SU-DHL-6 (cell line): ENCODE results near the gene PDE4D.

Experiments
- H2AFZ ChIP-seq: fragments of 200-600 bp; sonication (generic); 2 replicates; pipeline ENCODE4 v1.6.1; 2014; ENCODE audit warnings: low read depth, mild to moderate bottlenecking, moderate library complexity, mixed read lengths, antibody characterized with exemption, low read length; ENCODE audit not compliant: severe bottlenecking
- H3F3A ChIP-seq: fragments of 200-600 bp; shearing (Covaris generic); 2 replicates; pipeline ENCODE4 v1.6.0; 2016; ENCODE audit warnings: antibody characterized with exemption, mild to moderate bottlenecking; ENCODE audit not compliant: insufficient read depth
- H3K27ac ChIP-seq: fragments of 200-600 bp; sonication (generic); 2 replicates; pipeline ENCODE4 v1.5.1; 2016; ENCODE audit warnings: low read depth, mild to moderate bottlenecking, low read length, moderate library complexity, mixed read lengths
- H3K27me3 ChIP-seq: fragments of 200-600 bp; sonication (generic), shearing (Covaris generic); 2 replicates; pipeline ENCODE4 v1.6.0; 2014; ENCODE audit warnings: mild to moderate bottlenecking, low read length
- H3K36me3 ChIP-seq: fragments of 200-600 bp; sonication (generic); 2 replicates; pipeline ENCODE4 v1.6.1; 2014; ENCODE audit warnings: mild to moderate bottlenecking, low read length, mixed read lengths
- H3K4me2 ChIP-seq: fragments of 300-600, 200-600 bp; shearing (Covaris generic), sonication (generic); 2 replicates; pipeline ENCODE4 v1.6.0; 2014; ENCODE audit warnings: low read length, low read depth, mild to moderate bottlenecking; ENCODE audit not compliant: poor library complexity, severe bottlenecking
- H3K4me3 ChIP-seq: fragments of 200-600 bp; sonication (generic); 2 replicates; pipeline ENCODE4 v1.5.1; 2014; ENCODE audit warnings: antibody characterized with exemption, low read length, mild to moderate bottlenecking, mixed read lengths; ENCODE audit not compliant: insufficient read depth, poor library complexity, severe bottlenecking
- H3K79me2 ChIP-seq: fragments of 200-600 bp; sonication (generic); 2 replicates; pipeline ENCODE4 v1.6.1; 2014; ENCODE audit warnings: mild to moderate bottlenecking, low read length, moderate library complexity; ENCODE audit not compliant: insufficient read depth
- H3K9ac ChIP-seq: fragments of 200-600 bp; sonication (generic); 2 replicates; pipeline ENCODE4 v1.7.0; 2014; ENCODE audit warnings: mild to moderate bottlenecking, low read length
- H3K9me2 ChIP-seq: fragments of 200-600 bp; sonication (generic); replicated peaks from 2 replicates; pipeline ENCODE4 v1.6.1; 2014; ENCODE audit warnings: low read length; ENCODE audit not compliant: insufficient read depth
- H3K9me3 ChIP-seq: fragments of 200-600 bp; sonication (generic); 2 replicates; pipeline ENCODE4 v1.6.1; 2014; ENCODE audit warnings: low read length, mixed read lengths; ENCODE audit not compliant: insufficient read depth
- H4K20me1 ChIP-seq: fragments of 200-600 bp; sonication (generic); 2 replicates; pipeline ENCODE4 v1.6.1; 2014; ENCODE audit warnings: low read depth, mild to moderate bottlenecking, antibody characterized with exemption, low read length, moderate library complexity, mixed read lengths
- CTCF ChIP-seq: fragments of 200-600 bp; sonication (generic); IDR thresholded peaks from one replicate; pipeline ENCODE4 v1.5.1; 2017; ENCODE audit warnings: antibody characterized with exemption, mild to moderate bottlenecking, low read length, moderate library complexity; ENCODE audit not compliant: insufficient read depth, poor library complexity, severe bottlenecking
- EZH2phosphoT487 ChIP-seq: fragments of 200-600 bp; sonication (generic), shearing (Covaris generic); conservative IDR thresholded peaks from 2 replicates; pipeline ENCODE4 v1.6.1; 2018; ENCODE audit warnings: mild to moderate bottlenecking, antibody characterized with exemption, low read length, moderate library complexity, mixed read lengths

The PDE4D gene

GRCh38 chr5:59562756-59563389, 330.7 kb downstream of the PDE4D start:
- H3K79me2 ChIP-seq, result no peaks in the 10 kb centered on the region
- H3K9me2 ChIP-seq, result no peaks in the 10 kb centered on the region
- no peaks in the 10 kb centered on the region for H3K27me3 ChIP-seq
- no peaks in the 10 kb centered on the region for H3K36me3 ChIP-seq
- TF ChIP-seq EZH2phosphoT487 (no peak), CTCF (no peak)
- no peaks in the 10 kb centered on the region for H3K9me3 ChIP-seq
- H3F3A ChIP-seq, result no peaks in the 10 kb centered on the region
- H3K9ac ChIP-seq, result no peak overlapping the region
- H2AFZ ChIP-seq, result no peak overlapping the region
- no peak overlapping the region for H3K27ac ChIP-seq
- no peaks in the 10 kb centered on the region for H4K20me1 ChIP-seq
- no peak overlapping the region for H3K4me3 ChIP-seq
- H3K4me2 ChIP-seq, result peak overlapping the region; percentile 21

- no peak overlapping the region for H3K4me2 ChIP-seq
- H3K27ac ChIP-seq, result no peak overlapping the region
- no peaks in the 10 kb centered on the region for H3K36me3 ChIP-seq
- no peaks in the 10 kb centered on the region for H4K20me1 ChIP-seq
- no peak overlapping the region for H3K4me3 ChIP-seq
- H2AFZ ChIP-seq, result no peak overlapping the region
- H3K27me3 ChIP-seq, result no peaks in the 10 kb centered on the region
- no peaks in the 10 kb centered on the region for H3K9me3 ChIP-seq
- TF ChIP-seq CTCF (no peak), EZH2phosphoT487 (no peak)
- no peak overlapping the region for H3K9ac ChIP-seq
- H3F3A ChIP-seq, result no peaks in the 10 kb centered on the region
- no peaks in the 10 kb centered on the region for H3K79me2 ChIP-seq
- 0 out of 2 replicates have a peak, but pooled peaks cover 3% of the 10 kb centered on the region for H3K9me2 ChIP-seq
Measured at GRCh38 chr5:59560553-59560952, 333.0 kb downstream of the PDE4D start.

- no peak overlapping the region for H3K9ac ChIP-seq
- no peak overlapping the region for H3K27ac ChIP-seq
- H3K27me3 ChIP-seq, result no peaks in the 10 kb centered on the region
- H3K4me2 ChIP-seq, result no peak overlapping the region
- no peak overlapping the region for H2AFZ ChIP-seq
- TF ChIP-seq CTCF (no peak), EZH2phosphoT487 (no peak)
- no peaks in the 10 kb centered on the region for H3K79me2 ChIP-seq
- H3K4me3 ChIP-seq, result no peak overlapping the region
- 0 out of 2 replicates have a peak, but pooled peaks cover 3% of the 10 kb centered on the region for H3K9me2 ChIP-seq
- no peaks in the 10 kb centered on the region for H3K9me3 ChIP-seq
- H3K36me3 ChIP-seq, result no peaks in the 10 kb centered on the region
- H4K20me1 ChIP-seq, result no peaks in the 10 kb centered on the region
- H3F3A ChIP-seq, result no peaks in the 10 kb centered on the region
Measured at GRCh38 chr5:59559847-59560246, 333.7 kb downstream of the PDE4D start.
